NCI-H1930 (cell line): ENCODE results near the gene SMAD6.
"Not testable (repeated sequence)": the region's sequence is repeated elsewhere in the genome, so short reads cannot be mapped to it uniquely, and the experiment has no call there.

ENCODE experiments used
- DNase-seq, 2 experiments: peaks; one replicate each; lab custom pipeline; 2025; lab: John Stamatoyannopoulos, UW

Gene SMAD6

GRCh38 chr15:66825139-66825538 lies 123.1 kb downstream of the SMAD6 start:
- DNase-seq = no peak

DNA sequence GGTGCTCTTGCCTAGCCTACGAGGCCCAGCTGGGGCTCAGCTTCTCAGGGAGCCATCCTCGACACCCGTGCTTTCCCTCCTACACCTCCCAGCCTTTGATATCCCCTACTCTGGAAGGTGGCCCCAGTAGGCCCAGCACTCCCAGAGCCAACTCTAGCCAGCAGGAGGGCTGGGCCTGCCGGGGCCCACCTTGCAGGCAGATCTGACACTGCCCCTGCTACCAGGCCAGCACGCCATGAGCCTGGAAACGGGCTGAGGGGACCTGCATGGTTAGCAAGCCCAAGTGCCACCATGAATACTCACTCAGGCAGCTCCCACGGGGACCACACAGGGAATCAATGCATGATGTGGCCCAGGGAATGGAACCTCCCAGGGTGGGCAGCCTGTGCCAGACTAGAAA lies 123.7 kb downstream of the SMAD6 start:
- DNase-seq = no peak

- no peak for DNase-seq
Measured at GRCh38 chr15:66826507-66826906, 124.5 kb downstream of the SMAD6 start.

- DNase-seq = no peak
Measured at GRCh38 chr15:66827039-66827697, 125.1 kb downstream of the SMAD6 start.

GRCh38 chr15:66827698-66828055 lies 125.6 kb downstream of the SMAD6 start:
- DNase-seq = no peak

DNA sequence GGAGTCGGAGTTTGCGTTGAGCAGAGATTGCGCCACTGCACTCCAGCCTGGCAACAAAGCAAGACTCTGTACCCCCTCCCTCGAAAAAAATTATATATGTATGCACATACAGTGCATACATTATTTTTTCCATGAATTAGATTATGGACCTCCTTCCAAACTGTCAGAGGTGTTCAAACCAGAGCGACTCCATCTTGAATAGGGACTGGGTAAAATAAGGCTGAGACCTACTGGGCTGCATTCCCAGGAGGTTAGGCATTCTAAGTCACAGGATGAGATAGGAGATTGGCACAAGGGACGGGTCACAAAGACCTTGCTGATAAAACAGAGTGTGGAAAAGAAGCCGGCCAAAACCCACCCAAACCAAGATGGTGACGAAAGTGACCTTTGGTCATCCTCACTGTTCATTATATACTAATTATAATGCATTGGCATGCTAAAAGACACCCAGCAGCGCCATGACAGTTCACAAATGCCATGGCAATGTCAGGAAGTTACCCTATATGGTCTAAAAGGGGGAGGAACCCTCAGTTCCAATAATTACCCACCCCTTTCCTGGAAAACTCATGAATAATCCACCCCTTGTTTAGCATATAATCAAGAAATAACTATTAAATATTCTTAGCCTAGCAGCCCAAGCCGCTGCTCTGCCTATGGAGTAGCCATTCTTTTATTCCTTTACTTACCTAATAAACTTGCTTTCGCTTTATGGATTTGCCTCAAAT lies 126.9 kb downstream of the SMAD6 start:
- not testable (repeated sequence) for DNase-seq

DNA sequence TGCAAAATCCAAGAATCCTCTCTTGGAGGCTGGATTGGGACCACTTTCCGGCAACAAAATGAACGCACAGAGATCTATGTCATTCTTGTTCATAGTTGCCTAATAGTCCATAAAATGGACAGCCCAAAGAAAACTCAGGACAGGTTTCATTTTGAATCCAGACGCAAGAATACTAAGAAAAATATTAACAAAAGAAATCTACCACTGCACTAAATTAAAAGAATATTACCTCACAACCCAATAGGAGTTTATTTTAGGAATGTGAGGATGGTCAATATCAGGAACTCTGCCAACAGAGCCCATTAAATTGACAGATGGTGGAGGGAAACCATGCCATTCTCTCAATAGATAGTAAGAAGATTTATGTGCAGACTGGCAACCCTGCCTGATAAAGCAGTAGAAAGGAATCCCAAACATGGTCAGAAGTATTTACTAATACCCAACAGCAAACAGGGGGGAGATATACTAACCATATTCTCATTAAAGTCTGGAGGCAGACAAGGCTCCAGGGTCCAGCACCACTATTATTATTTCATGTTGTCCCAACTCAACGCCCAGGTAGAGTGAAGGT lies 127.6 kb downstream of the SMAD6 start:
- DNase-seq = no peak

GRCh38 chr15:66830358-66830757 lies 128.3 kb downstream of the SMAD6 start:
- no peak for DNase-seq

GRCh38 chr15:66830823-66831222 lies 128.8 kb downstream of the SMAD6 start:
- DNase-seq = no peak

- DNase-seq = no peak
Measured at GRCh38 chr15:66831289-66831688, 129.3 kb downstream of the SMAD6 start.

- DNase-seq = no peak
Measured at GRCh38 chr15:66831801-66832390, 129.9 kb downstream of the SMAD6 start.
